Measurements from ENCODE around the gene ST8SIA1.

DNA sequence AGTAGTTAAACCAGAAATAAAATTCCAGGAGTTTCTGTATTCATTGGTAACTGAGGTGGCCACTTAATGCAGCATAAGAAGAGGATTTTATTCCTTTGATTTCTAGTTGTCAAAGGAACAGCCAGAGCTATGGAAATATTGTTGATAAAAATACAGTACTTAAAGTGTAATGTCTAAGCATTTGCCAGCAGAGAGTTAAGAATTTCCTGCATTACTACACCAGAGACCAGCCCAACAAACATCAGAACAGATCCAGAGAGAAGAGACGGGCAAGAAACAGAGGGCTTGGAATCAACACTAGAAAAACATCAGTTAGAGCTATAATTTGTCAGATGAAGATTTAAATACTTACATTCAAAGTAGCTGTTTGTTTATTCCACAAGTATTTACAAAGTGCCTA, 77.9 kb downstream of the ST8SIA1 start:
- TF ChIP-seq, protein P1, sequence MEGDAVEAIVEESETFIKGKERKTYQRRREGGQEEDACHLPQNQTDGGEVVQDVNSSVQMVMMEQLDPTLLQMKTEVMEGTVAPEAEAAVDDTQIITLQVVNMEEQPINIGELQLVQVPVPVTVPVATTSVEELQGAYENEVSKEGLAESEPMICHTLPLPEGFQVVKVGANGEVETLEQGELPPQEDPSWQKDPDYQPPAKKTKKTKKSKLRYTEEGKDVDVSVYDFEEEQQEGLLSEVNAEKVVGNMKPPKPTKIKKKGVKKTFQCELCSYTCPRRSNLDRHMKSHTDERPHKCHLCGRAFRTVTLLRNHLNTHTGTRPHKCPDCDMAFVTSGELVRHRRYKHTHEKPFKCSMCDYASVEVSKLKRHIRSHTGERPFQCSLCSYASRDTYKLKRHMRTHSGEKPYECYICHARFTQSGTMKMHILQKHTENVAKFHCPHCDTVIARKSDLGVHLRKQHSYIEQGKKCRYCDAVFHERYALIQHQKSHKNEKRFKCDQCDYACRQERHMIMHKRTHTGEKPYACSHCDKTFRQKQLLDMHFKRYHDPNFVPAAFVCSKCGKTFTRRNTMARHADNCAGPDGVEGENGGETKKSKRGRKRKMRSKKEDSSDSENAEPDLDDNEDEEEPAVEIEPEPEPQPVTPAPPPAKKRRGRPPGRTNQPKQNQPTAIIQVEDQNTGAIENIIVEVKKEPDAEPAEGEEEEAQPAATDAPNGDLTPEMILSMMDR (conservative IDR thresholded peaks at IDR 0.05 in 1 of 2, IDR thresholded peaks at IDR 0.05 in 1 of 2; ENCODE audit: extremely low read depth in 1 of 2, insufficient read depth in 1 of 2, low read depth in 1 of 2, low read length in 2 of 2), result no peak
- TF ChIP-seq EZH2 (IDR thresholded peaks at IDR 0.05; ENCODE audit: borderline replicate concordance, low read length), result no peak
